ENCODE results near the gene TRPM2.

TRPM2 gene

DNA sequence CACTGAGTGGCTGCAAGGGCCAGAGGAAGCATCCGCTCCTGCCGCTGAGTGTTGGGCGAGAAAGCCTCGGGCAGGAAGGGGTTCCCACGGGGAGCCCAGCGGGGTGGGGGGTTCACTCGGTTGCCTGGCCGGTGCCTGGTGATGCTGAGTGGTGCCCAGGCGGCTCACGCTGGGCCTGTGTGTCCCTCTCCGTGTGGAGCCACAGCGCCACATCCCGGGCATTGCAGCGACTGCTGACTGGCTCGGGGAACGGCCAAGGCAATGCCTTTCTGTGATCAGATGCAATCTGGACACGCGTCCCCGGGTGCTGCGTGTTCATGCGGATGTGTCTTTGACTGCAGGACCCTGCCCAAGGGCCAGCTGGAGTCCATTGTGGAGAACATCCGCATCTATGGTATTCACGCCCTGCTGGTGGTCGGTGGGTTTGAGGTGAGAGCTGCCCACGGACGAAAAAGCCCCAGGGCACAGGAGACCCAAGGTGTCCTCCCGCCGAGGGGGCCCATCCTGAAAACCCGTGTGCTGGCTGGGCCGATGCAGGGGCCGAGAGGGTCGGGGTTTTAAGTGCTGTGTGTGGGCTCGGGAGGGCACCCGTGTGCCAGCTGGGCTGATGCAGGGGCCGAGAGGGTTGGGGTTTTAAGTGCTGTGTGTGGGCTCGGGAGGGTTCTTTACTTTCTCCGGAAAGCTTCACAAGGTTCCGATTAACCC is 30.6 kb upstream of the TRPM2 start:
- DNase-seq (ENCODE audit: low spot score) = no peak

DNA sequence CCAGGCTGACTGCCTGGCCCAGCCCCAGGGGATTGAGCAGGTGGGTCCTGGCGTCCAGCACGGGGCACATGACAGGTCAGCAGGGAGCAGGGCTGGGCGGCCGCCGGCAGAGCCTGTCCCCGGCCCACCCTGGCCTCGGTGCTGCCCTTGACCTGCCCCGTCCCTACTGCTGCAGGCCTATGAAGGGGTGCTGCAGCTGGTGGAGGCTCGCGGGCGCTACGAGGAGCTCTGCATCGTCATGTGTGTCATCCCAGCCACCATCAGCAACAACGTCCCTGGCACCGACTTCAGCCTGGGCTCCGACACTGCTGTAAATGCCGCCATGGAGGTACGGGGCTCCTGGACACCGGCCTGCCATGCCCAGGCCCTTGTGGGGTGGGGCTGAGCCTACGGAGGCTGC is 29.8 kb upstream of the TRPM2 start:
- no peak for DNase-seq (ENCODE audit: low spot score)

GRCh38 chr21:44324106-44324853 is 29.1 kb upstream of the TRPM2 start:
- no peak for DNase-seq (ENCODE audit: low spot score)

DNA sequence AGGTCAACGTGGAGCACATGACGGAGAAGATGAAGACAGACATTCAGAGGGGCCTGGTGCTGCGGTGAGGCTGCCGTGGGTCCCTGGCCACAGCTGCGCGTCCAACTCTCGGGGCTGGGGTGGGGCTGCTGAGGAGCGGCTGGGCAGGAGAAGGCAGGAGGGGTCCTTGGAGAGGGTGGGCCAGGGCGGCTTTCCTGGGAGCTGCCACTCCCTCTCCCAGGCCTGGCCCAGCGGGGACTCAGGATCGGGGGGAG is 28.6 kb upstream of the TRPM2 start:
- DNase-seq (ENCODE audit: low spot score) = no peak

DNA sequence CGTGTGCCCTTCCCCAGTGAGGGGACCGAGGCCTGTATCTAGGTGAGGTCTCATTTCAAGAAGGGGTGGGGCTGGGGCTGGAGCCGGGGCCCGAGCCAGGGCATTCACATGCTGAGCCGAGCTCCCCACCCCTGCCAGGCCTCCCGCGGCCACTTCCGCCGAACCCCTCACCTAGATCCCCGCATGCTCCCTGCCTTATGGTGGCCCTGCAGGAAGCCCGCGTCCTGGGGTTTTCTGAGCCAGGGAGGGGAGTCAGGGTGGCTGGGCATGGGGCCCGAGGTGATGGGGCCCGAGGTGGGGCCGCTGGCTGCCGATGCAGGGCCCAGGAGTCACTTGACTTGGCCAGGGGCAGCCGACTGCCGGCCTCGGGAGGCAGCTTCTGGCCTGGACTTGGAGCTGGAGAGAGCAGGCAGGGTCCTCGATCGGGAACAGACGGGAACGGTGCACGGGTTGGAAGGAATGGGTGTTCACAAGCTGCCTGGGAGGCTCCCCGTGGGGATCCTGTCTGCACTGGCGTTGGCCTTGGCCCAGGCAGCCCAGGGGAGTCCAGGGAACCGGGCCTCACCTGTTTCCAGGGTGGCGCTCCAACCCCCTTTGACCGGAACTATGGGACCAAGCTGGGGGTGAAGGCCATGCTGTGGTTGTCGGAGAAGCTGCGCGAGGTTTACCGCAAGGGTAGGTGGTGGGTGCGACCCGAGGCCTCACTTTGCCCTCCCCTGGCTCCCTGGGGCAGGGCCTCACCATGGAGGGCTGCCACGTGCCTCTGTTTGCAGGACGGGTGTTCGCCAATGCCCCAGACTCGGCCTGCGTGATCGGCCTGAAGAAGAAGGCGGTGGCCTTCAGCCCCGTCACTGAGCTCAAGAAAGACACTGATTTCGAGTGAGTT is 27.8 kb upstream of the TRPM2 start:
- no peak for DNase-seq (ENCODE audit: low spot score)

DNA sequence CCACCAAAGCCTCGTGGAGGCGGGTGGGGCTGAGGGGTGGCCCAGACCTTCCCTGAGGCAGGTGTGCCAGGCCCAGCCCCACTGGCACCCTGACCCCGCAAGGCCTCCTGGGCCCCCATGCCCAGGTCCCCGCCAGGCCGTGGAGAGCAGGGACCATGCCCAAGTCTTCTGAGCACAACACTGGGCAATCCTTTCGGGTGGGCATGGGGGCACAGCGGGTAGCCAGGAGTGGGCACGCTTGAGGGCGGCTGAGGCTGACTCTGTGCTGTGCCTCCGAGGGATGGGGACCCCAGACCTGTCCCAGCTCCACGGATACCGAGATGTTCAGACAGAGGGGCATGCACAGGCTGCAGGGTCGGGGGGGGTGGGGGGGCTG is 27.2 kb upstream of the TRPM2 start:
- DNase-seq (ENCODE audit: low spot score) = no peak

DNA sequence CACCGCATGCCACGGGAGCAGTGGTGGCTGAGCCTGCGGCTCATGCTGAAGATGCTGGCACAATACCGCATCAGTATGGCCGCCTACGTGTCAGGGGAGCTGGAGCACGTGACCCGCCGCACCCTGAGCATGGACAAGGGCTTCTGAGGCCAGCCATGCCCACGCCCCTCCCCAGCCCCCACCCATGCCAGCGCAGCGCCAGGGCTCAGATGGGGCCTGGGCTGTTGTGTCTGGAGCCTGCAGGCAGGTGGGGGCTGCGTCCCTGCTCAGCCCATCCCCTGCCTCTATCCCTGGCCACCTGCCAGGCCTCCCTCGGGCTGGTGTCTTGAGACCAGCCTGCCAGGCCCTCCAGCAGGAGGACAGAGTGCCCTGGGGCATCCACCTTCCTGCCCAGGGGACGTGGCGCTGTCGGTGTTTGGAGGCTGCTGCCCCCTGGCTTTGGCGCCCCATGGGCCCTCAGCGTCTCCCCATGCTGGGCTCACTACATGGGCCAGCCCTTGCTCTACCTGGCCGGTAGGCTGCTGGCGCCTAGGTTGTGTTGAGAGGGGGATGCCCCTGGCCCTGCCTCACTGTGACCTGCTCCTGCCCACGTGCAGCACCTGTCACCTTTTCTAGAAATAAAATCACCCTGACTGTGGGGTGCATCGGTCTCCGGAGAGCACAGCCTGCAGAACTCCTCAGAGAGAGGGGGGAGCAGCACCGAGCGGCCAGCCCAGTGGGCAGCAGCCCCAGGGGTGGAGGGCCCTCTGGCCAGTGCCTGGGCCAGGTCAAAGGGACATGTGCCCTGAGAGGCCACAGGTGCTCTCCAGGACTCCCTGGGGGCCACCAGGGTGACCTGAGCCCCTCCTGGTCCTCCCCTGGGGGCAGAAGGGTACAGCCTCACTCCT is 26.5 kb upstream of the TRPM2 start:
- no peak for DNase-seq (ENCODE audit: low spot score)

- no peak for DNase-seq (ENCODE audit: low spot score)
These were observed 25.8 kb upstream of the TRPM2 start for GRCh38 chr21:44327603-44327974.

DNA sequence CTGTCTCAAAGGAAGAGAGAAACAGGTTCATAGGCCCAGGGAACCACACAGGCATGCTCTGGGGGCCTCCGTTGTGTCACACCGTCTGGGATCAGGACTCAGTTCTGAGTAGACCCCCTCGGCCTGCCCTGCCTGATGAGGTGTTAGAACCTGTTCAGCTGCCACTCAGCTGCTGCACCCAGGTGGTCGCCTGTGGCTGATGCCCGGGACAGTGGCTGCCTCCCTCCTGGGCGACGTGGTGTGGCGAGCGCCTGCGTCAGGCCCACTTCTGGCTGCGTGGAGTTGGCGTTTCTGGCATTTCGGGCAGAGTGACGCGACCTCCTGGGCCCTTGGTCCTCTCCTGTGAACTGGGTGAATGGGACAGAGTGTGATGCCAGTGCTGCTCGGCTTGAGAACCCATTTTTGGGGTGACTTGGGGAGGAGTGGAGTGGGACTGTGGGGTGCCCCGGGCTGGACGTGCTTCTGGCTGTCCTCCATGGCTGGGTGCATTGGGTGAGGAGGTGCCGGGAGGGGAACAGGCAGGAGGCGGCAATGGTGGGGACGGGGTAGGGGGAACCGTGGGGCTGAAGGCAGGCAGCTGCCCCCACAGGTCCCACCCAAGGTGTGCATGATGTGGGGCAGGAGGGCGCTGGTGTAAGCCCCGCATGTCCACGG is 25.1 kb upstream of the TRPM2 start:
- no peak for DNase-seq (ENCODE audit: low spot score)

DNA sequence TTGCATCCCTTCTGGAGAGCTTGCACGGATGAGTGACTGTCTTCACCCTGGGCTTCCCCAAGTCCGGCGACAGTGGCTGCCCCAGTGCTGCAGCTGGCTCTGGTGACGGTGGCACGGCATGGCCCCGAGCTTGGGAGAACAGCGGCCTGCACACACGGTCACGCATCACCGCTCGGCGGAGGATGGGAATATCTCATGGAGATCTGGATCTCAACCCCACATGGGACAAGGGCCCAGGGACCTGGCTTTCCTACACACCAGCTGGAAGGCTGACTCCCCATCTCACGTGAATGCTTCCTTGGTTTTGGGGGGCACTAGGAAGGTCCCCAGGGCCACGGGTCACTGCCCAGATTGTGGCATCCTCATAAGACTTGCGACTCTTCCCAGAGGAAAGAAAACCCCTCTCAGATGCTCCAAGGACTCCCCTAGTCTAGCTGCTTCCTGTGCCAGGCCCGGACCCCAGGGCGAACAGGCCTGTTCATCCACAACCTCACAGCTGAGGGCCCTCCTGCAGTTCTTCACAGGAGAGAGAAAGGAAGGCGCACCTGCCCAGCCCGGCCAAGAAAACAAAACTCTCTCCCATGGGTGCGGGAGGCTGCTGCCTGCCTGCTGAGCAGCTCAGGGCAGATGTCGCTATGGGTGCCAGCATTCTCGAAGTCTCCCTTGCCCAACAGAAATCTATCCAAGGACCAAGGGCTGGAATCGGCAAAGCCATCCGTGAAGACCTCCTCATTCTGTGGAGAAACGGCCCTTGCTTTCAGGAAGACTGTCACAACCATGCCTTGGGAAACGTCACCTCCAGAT is 24.1 kb upstream of the TRPM2 start:
- DNase-seq (ENCODE audit: low spot score) = no peak

DNA sequence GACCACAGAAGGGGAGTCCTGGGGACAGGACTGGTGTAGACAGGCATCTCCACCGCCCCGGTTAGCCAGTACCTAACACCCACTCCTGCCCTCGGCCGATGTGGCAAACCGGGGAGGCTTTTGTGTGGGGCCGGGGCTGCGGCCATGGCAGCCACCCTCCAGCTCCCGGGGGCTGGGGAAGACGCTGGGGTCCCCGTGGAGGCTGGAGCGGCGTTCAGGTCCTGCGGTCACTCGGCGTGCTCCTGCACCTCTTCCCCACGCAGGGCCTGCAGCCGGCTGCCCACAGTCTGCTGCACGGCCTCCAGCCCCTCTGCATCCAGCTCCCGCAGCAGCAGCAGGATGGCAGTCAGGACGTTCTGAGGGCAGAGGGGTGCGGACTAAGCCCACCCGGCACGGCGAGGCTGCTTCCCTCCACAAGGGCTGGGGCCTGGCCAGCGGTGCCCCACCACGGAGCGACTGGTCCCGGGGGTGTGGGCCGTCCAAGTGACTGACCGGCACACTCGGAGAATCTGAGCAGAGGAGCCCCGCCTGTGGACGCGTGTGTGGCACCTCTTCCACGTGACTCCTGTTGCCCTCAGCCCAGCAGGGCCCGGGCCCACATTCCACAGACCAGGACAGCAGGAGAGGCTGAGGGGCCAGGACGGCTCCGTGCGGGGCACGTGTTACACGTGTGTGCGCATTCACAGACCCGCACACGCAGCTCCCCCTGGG is 23.3 kb upstream of the TRPM2 start:
- no peak for DNase-seq (ENCODE audit: low spot score)

- DNase-seq (ENCODE audit: low spot score) = no peak
These were observed 22.7 kb upstream of the TRPM2 start for GRCh38 chr21:44330698-44331097.

GRCh38 chr21:44331209-44331608 is 22.2 kb upstream of the TRPM2 start:
- DNase-seq (ENCODE audit: low spot score) = no peak

DNA sequence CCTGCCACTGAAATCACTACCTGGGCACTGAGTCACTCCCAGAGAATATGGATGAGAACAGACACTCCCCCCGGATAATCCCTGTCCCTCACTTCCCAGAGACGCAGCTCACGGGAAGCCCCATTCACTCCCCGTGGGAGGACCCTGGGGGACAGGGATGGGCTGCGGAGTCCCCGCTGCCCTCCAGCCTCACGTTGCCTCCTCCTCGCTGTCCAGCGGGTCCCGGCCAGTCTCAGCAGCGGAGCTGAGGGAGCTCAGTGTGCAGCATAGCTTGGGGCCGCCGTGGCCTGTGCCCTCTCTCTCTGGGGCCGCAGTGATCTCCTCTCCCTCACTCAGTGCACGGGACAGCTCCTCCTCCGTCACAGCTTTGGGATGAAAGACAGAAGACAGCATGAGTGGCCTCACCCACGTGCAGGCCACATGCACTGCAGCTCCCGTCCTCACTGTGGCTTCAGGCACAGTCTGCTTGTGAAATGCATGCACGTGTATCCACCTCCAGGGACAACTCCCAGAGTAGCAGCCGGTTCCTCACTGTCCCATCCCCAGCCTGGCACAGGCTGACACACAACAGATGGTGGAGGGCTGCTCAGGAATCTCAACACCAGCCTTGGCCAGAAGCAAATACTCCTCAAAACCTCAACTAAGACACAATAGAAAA is 21.6 kb upstream of the TRPM2 start:
- DNase-seq (ENCODE audit: low spot score) = no peak

GRCh38 chr21:44332383-44332782 is 21.0 kb upstream of the TRPM2 start:
- no peak for DNase-seq (ENCODE audit: low spot score)

DNA sequence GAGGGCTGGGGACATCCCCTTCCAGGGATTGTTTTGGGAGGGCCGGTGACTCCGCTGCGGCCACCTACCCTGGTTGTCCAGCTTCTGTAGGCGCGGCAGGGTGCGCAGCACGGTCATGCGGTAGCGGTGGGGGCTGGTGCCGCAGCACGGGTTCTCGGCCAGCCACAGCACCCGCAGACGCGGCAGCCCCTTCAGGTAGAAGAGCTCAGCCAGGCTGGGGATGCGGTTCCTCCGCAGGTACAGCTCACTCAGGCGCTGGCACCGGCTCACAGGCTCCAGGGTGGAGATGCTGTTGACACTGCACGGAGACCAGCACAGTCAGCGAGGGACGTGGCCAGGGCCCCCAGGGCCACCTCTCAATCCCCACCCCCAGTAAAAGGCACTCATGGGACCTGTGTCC is 20.5 kb upstream of the TRPM2 start:
- DNase-seq (ENCODE audit: low spot score) = no peak

DNA sequence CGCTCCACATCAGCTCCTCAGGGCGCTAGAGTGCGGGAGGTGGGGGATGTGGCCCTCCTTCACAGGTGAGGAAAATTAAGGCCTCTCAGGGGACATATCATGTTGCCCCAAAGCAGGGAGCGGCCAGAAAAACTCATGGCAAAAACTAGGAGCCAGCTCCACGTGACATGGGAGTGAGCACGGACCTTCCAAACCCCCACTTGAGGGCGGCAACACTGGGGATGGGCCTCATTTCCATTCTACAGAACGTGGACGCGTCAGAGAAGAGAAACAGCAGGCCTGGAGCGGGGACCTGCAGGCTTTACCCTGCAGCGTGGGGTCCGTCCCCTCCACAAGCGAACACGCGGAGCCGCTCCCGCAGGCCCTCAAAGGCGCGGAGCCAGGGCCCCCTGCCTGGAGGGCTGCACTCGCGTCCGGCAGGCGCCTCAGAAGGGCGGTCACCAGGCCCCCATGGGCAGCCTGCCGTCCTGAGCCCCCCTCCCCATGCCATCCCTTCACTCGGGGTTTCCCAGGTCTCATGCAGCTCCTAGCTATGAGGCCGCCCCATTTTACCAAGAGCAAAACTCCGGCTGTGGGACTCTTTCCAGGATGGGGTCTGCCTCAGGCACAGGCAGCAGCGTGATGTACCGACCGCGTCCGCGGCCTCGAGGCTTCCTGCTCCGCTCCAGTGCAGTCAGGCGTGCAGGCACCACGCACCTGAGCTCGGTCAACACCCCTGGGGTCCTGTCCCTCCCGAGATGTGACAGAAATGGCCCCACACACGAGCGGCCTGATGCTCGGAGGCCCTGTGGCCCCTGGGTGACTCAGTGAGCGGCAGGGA is 19.7 kb upstream of the TRPM2 start:
- no peak for DNase-seq (ENCODE audit: low spot score)

- no peak for DNase-seq (ENCODE audit: low spot score)
These were observed 18.9 kb upstream of the TRPM2 start for GRCh38 chr21:44334329-44335030.
